Osteoblast (primary cell): ENCODE data around the gene LRCH4. TPM values are rescaled to one million over a fixed set of nuclear protein-coding genes. Genes with fewer than 3 reads are reported as not detected.

ENCODE experiments used
- DNase-seq: peaks from one replicate; pipeline ENCODE4 v3.0.0; 2011; ENCODE audit warnings: low spot score, mixed read lengths; ENCODE audit not compliant: insufficient read length; ENCODE audit errors: missing footprints
- H2AFZ ChIP-seq: 2 replicates; pipeline ENCODE4 v1.6.0; 2011; ENCODE audit warnings: mild to moderate bottlenecking, low read length
- H3K27ac ChIP-seq: 2 replicates; pipeline ENCODE4 v1.5.1; 2011; ENCODE audit warnings: mild to moderate bottlenecking, low read depth, low read length, moderate library complexity
- H3K27me3 ChIP-seq: 2 replicates; pipeline ENCODE4 v1.6.0; 2012; ENCODE audit warnings: mild to moderate bottlenecking, control low read depth, inconsistent platforms, low read length, moderate library complexity; ENCODE audit not compliant: insufficient read depth
- H3K36me3 ChIP-seq: 2 replicates; pipeline ENCODE4 v1.5.1; 2011; ENCODE audit warnings: mild to moderate bottlenecking, low read length, control low read depth, moderate library complexity; ENCODE audit not compliant: insufficient read depth
- H3K4me1 ChIP-seq: 2 replicates; pipeline ENCODE4 v1.5.1; 2011; ENCODE audit warnings: mild to moderate bottlenecking, low read length, control low read depth, moderate library complexity; ENCODE audit not compliant: insufficient read depth
- H3K4me2 ChIP-seq: 2 replicates; pipeline ENCODE4 v1.6.0; 2011; ENCODE audit warnings: mild to moderate bottlenecking, low read length; ENCODE audit not compliant: insufficient read depth
- H3K4me3 ChIP-seq: fragments of 200-600 bp; sonication (generic); 3 replicates; pipeline ENCODE4 v1.5.1; 2012; ENCODE audit warnings: mild to moderate bottlenecking, low read length, inconsistent platforms; ENCODE audit not compliant: insufficient read depth
- H3K79me2 ChIP-seq: 2 replicates; pipeline ENCODE4 v1.6.0; 2012; ENCODE audit warnings: mild to moderate bottlenecking, low read length, control low read depth, inconsistent platforms; ENCODE audit not compliant: insufficient read depth
- H3K9me3 ChIP-seq: 2 replicates; pipeline ENCODE4 v1.5.1; 2011; ENCODE audit warnings: low read depth, low read length, control low read depth
- H4K20me1 ChIP-seq: 2 replicates; pipeline ENCODE4 v1.6.0; 2012; ENCODE audit warnings: mild to moderate bottlenecking, low read length, control low read depth; ENCODE audit not compliant: insufficient read depth
- total RNA-seq: library from RNA; depleted of rRNA; stranded (reverse); fragments of >200 nt; gene quantifications from 2 replicates; pipeline ENCODE4 v1.2.3, GENCODE V29; 2012
- TF ChIP-seq, protein P1 (sequence below): IDR thresholded peaks from 2 replicates; pipeline ENCODE4 v1.5.1; 2011; ENCODE audit warnings: mild to moderate bottlenecking, low read depth, low read length, moderate library complexity; ENCODE audit errors: extremely low read depth

The LRCH4 gene
- total RNA-seq, 1 donor = 14.5 TPM

GRCh38 chr7:100588438-100588837 is 2.5 kb upstream of the LRCH4 start:
- Histone ChIP-seq H3K4me2 (no peak overlapping the region), H4K20me1 (peaks cover 19% of the 10 kb centered on the region), H3K36me3 (no peaks in the 10 kb centered on the region), H3K27me3 (no peaks in the 10 kb centered on the region), H3K4me1 (peaks cover 25% of the 10 kb centered on the region), H3K27ac (no peak overlapping the region), H3K9me3 (no peaks in the 10 kb centered on the region), H3K79me2 (peaks cover 22% of the 10 kb centered on the region), H3K4me3 (no peak overlapping the region), H2AFZ (no peak overlapping the region)
- TF ChIP-seq, protein P1, sequence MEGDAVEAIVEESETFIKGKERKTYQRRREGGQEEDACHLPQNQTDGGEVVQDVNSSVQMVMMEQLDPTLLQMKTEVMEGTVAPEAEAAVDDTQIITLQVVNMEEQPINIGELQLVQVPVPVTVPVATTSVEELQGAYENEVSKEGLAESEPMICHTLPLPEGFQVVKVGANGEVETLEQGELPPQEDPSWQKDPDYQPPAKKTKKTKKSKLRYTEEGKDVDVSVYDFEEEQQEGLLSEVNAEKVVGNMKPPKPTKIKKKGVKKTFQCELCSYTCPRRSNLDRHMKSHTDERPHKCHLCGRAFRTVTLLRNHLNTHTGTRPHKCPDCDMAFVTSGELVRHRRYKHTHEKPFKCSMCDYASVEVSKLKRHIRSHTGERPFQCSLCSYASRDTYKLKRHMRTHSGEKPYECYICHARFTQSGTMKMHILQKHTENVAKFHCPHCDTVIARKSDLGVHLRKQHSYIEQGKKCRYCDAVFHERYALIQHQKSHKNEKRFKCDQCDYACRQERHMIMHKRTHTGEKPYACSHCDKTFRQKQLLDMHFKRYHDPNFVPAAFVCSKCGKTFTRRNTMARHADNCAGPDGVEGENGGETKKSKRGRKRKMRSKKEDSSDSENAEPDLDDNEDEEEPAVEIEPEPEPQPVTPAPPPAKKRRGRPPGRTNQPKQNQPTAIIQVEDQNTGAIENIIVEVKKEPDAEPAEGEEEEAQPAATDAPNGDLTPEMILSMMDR = peak; percentile 36
- DNase-seq = peak; percentile 88

GRCh38 chr7:100586266-100587025 is 517 bp upstream of the LRCH4 start, which contains the start of gene FBXO24:
TSS of gene FBXO24 (plus strand) at chr7:100586328. CDS start at chr7:100586626, 298 bp downstream.
- H3K4me3 ChIP-seq = peak within 1 kb of the TSS; percentile 91
- peaks cover 13% of the 10 kb centered on the region for H3K36me3 ChIP-seq
- no peaks in the 10 kb centered on the region for H3K9me3 ChIP-seq
- H2AFZ ChIP-seq = peak within 1 kb of the TSS; percentile 97
- peaks cover 35% of the 10 kb centered on the region for H4K20me1 ChIP-seq
- H3K4me2 ChIP-seq = peak within 1 kb of the TSS; percentile 100
- peaks cover 31% of the 10 kb centered on the region for H3K4me1 ChIP-seq
- peak within 1 kb of the TSS; percentile 77 for H3K27ac ChIP-seq
- peak; percentile 100 for DNase-seq
- TF ChIP-seq, protein P1 = no peak
- H3K27me3 ChIP-seq = no peaks in the 10 kb centered on the region
- peaks cover 40% of the 10 kb centered on the region for H3K79me2 ChIP-seq

GRCh38 chr7:100584683-100585510 is 1.0 kb downstream of the LRCH4 start:
- H3K79me2 ChIP-seq = peaks cover 47% of the 10 kb centered on the region
- H4K20me1 ChIP-seq = peaks cover 37% of the 10 kb centered on the region
- H3K4me3 ChIP-seq = peak overlapping the region; percentile 91
- peaks cover 28% of the 10 kb centered on the region for H3K36me3 ChIP-seq
- no peaks in the 10 kb centered on the region for H3K9me3 ChIP-seq
- peak overlapping the region; percentile 88 for H3K4me2 ChIP-seq
- peaks cover 23% of the 10 kb centered on the region for H3K4me1 ChIP-seq
- no peaks in the 10 kb centered on the region for H3K27me3 ChIP-seq
- peak; percentile 95 for DNase-seq
- H3K27ac ChIP-seq = peak overlapping the region; percentile 77
- TF ChIP-seq, protein P1 = no peak
- no peak overlapping the region for H2AFZ ChIP-seq
